Head of caudate nucleus (tissue), 42 donors: Measurements from ENCODE around the gene SLC12A8.
A peak's percentile ranks its signal among the peaks of the same experiment; 100 is the strongest.
"Not testable (repeated sequence)": the region's sequence is repeated elsewhere in the genome, so short reads cannot be mapped to it uniquely, and the experiment has no call there.

Experiments
- DNase-seq, 42 donors: peaks; one replicate each; pipeline versions ENCODE4 v3.0.0 to v3.0.0-alpha.2; 2020 to 2021; ENCODE audit warnings: mixed read lengths in 7 of 42
- intact Hi-C: fragments of 100-400 bp; cut with DNase I; formaldehyde crosslinking; loops from one replicate; pipeline ENCODE4 v1.15.0; 2022

Gene SLC12A8

GRCh38 chr3:125109536-125109925 lies 103.0 kb downstream of the SLC12A8 start:
- intact Hi-C loops = no loop called here
- DNase-seq = no peak

- no peak for DNase-seq
- intact Hi-C loops = no loop called here
These were observed 103.6 kb downstream of the SLC12A8 start for GRCh38 chr3:125108833-125109535.

- DNase-seq = peak in 2 of 42 donors; percentile 42 to 52
- intact Hi-C loops = no loop called here
These were observed 104.5 kb downstream of the SLC12A8 start for GRCh38 chr3:125107861-125108567.

DNA sequence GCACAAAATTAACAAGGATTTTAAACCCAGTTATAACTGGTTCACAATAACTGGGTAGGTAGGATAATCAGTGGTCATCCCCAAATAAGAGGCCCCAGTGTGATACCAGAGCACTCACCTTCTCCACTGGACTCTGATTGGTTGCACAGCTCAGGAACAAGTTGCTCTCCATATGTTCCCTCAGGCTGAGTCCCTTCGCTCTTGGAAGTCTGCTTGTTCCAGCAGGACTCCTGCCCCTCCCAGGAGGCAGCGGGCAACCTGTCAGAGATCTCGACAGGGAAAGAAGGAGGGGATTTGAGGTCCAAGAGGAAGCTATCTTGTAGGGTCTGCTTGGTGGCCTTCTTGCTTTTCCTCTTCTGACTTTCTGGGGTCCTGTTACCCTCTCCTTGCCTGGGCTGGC lies 105.2 kb downstream of the SLC12A8 start:
- intact Hi-C loops = no loop called here
- DNase-seq = no peak

- intact Hi-C loops = no loop called here
- no peak for DNase-seq
These were observed 107.4 kb downstream of the SLC12A8 start for GRCh38 chr3:125105116-125105515.

- intact Hi-C loops = no loop called here
- DNase-seq = no peak
These were observed 107.9 kb downstream of the SLC12A8 start for GRCh38 chr3:125104639-125105038.

DNA sequence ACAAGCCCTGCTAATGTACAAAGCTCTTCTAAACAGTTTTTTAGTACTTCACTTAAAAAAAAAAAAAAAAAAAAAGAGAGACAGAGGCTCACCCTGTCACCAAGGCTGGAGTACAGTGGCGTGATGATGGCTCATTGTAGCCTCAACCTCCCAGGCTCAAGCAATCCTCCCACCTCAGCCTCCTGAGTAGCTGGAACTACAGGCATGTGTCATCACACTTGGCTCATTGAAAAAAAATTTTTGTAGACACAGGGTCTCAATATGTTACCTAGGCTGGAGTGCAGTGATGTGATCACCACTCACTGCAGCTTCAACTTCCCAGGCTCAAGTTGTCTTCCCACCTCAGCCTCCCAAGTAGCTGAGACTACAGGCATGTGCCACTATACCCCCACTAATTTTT lies 109.1 kb downstream of the SLC12A8 start:
- intact Hi-C loops = no loop called here
- DNase-seq = no peak

DNA sequence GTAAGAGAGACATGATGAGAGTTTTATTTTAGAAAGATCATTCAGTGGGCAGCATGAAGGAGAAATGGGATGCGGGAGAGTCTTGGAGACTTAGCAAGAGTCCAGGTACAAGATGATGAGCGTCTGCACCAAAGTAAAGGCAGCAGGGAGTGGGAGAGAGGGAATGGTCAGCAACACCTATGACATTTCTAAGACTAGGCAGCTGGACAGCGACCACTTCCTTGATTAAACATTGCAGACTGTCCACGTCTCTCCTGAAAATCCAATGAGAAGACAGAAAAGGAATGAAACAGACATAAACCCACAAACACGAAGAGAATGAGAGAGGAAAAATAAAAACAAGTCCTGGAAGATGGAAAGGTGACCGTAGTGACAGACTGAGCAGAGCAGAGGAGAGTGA lies 110.1 kb downstream of the SLC12A8 start:
- intact Hi-C loops = no loop called here
- no peak for DNase-seq

- no peak for DNase-seq
These were observed 113.8 kb downstream of the SLC12A8 start for GRCh38 chr3:125098611-125099291.

DNA sequence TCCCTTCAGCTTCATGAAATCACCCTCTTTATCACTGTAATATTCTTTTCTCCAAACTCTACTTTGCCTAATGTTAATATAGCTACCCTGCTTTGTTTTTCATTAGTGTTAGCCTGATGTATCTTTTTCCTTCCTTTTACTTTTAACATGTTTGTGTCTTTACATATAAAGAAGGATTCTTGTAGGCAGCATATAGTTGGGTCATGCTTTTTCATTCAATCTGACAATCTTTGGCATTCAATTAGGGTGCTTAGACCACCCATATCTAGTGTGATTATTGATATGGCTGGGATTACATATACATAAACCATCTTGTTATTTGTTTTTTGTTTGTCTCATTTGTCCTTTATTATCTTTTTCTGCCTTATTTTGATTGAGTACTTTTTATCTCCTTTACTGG lies 121.9 kb downstream of the SLC12A8 start:
- intact Hi-C loops = no loop called here
- DNase-seq = no peak

More at GRCh38 chr3:125098611-125099291, 113.8 kb downstream of the SLC12A8 start:
- intact Hi-C loops = no loop called here

DNA sequence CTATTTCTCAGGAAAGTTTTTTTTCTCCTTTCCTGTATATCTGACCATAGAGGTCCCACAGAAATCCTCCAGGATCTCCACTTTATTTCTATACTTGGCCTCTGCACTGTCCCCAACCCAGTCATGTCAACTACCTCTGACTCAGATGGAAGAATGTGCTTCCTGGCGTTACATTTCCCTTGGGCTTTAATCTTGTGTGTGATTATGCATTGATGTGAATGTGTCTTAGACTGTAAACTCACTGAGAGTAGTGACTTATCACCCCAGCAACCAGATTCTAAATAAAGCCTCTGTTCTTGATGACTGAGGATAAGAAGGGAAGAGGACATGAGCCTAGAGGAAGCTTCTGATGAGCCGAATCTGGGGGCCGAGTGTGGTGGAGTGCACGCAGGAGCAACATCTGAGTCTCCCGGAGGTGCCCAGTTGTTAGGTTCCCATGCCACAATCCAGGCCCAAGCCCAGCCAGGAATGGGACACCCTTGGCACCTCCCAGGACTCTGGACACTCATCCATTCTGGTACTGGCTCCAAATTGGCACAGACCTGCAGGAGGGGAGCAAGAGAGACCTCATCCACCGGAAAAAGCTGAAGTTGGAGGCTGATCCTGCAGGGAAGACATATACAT lies 124.7 kb downstream of the SLC12A8 start:
- peak in 1 of 42 donors; percentile 30 for DNase-seq

DNA sequence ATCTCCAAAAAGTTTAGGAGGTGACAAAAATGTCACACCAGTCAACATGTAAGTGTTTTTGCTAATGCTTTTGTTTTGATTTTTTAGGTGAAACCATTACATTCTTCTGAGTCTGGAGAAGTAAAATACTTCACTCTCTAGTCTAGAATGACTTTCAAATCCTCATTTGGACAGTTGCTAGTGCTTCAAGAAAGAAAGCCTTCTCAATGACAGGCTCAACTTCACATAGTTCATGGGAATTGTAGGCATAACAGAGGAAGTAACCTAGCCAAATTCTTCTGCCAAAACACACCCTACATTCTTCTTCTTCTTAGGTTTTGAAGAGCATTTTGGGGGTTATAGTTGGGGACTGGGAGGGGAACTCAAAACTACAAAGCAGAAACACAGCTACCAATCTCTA lies 127.4 kb downstream of the SLC12A8 start:
- intact Hi-C loops = no loop called here
- no peak for DNase-seq

More for the DNA sequence above, 124.7 kb downstream of the SLC12A8 start:
- intact Hi-C loops = no loop called here

GRCh38 chr3:125083776-125084175 lies 128.8 kb downstream of the SLC12A8 start:
- intact Hi-C loops = no loop called here
- peak in 10 of 42 donors; percentile 8 to 51 (median 26) for DNase-seq

- DNase-seq = peak in 1 of 42 donors; percentile 32
- intact Hi-C loops = not testable (repeated sequence)
These were observed 130.2 kb downstream of the SLC12A8 start for GRCh38 chr3:125082339-125082738.

DNA sequence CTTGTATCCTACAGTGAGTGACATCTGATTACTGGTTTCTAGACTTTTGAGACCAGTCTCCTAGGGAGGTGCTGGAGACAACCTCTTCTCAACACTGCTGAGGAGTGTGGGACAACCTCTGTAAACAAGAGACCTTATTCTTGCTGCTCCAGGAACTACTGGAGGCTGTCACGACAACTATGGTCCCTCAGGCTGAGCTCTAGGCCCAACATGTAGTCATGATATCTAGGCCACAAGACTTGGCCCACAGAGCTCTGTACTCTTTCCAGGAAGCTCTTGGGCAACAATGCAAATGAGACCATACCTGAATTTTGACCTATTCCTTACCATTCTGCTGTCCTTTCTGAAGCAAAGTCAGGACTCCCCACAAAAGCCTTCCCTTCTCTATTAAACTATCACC lies 132.5 kb downstream of the SLC12A8 start:
- intact Hi-C loops = no loop called here
- DNase-seq = peak in 1 of 42 donors; percentile 13

- no peak for DNase-seq
- intact Hi-C loops = no loop called here
These were observed 132.9 kb downstream of the SLC12A8 start for GRCh38 chr3:125079675-125080045.

DNA sequence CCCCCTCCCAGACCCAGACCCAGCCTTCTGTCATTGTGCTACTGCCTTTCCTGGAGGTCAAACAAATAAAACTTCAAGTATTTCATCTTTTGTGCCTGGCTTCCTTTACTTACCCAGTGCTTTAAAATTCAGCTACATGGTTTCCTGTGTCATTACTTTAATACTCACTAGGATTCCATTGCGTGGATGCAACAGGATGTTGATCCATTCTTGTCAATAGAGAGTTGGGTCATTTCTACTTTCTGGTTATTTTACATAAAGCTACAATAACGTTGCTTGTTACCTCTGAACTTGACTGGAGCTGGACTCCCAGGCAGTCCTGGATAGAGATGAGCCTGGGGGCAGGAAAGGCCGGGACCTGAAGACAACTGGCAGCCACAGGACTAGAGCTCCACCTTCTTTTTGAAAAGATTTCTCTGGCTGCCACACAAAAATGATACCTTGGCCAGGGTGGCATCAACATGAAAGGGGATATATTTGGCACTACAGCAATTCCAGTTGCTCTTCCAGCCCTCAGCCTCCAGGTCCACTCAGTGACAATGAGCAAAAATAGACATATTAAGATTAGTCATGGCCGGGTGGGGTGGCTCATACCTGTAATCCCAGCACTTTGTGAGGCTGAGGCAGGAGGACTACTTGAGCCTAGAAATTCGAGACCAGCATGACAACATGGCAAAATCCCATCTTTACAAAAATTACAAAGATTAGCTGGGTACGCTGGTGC lies 133.4 kb downstream of the SLC12A8 start:
- intact Hi-C loops = no loop called here
- DNase-seq = peak in 1 of 42 donors; percentile 35

DNA sequence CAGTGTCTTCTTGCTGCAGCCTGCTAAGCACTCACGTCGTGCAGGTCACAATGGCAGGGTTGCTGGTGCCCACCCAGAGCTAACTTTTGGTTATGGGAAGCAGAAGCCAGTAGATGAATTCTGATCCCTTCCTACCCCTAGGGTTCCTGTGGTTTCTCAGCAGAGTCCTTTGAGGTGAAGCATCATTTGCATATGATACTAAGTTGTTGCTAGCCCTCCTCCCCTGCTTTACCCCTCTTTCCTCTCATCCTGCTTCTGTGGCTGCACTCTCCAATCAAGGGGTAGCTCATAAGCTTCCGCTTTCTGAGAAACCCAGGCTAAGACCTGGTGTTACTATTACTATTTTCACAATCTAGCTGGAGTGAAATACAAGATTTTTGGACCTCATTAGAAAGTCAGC lies 134.7 kb downstream of the SLC12A8 start:
- DNase-seq = no peak
- intact Hi-C loops = no loop called here

GRCh38 chr3:125076464-125076863 lies 136.1 kb downstream of the SLC12A8 start:
- intact Hi-C loops = no loop called here
- DNase-seq = peak in 1 of 42 donors; percentile 33
